ENCODE measurements around the gene NRXN3.

The NRXN3 gene

DNA sequence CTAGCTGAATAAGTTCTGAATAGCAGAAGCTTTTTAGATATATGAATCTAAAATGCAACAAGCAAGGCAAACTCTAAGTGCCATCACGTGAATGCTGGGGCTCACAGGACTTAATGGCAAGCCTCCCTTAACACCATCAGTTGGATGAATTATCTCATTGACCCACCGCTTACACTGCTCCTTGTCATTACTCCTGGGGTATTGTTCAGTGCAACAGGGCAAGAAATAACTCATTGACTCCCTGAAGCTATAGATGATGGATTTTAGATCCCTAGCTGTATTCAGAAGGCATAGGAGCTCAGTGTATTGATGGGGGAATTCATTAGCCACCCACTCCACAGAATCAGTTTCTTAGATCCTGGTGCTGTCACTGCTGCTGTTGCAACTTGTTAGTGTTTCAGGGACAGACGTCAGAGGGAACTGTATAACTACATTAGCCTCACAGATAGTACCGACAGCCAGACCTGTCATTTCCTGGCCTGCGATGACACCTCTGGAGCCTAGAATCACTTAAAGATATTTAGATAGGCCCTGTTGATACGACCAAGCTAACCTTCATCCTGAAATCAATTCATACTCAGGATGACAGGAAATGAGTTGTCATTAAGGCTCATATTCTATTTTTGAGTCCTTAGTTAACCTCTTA, 1305.8 kb downstream of the NRXN3 start:
- DNase-seq (ENCODE audit: low spot score): no peak

DNA sequence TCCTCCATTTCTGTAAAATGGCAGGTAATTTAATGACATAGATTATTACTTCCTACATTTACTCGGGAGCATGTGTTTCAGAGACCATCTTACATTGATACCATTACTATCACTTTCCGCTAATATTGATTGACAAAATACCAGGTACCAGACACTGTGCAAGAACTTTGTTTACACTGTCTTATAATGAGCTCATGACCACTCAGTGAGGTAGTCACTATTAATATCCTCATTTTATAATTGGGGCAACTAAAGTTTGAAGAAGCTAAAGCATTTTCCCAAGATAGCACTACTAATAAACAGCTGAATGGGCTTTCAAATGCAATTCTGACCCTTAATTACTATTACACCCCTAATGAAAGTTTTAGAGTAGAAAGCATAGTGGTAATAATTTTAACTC, 1306.4 kb downstream of the NRXN3 start:
- no peak for DNase-seq (ENCODE audit: low spot score)

DNA sequence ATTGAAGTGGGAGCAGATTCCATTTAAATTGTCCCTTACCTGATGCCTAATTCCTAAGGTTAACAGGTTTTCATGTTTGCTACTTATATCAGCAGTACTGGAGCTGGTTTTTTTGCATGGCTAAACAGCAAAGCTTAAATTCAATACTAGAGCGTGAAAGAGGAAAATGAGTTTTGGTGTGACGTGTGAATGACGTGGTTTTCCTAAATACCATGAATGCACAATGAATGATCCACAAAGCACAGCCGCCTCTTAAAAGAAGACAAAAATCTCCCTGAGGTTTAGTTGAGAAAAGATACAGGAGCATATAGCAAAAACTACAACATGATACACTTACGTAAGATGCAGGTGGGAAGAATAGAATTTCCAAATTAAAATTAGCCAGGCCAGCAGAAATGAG, 1310.0 kb downstream of the NRXN3 start:
- DNase-seq (ENCODE audit: low spot score): no peak

DNA sequence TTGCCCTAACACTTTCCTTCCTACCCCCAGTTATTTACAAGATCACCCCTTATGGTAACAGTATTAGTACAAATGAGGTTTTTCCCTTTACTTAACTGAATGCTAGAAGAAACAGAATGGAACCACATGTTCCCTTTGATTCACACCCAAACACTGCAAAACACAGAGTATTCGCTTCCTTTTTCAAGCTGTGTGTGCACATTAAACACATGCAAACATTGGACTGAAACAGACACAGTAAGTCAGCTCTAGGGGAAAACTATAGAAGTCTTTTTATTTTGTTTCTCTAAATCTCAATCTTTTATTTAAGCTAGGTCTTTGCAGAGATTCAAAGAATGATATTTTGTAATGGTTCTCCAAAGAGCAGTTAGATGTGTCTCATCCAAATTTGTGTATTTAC, 1312.7 kb downstream of the NRXN3 start:
- DNase-seq (ENCODE audit: low spot score): no peak

DNA sequence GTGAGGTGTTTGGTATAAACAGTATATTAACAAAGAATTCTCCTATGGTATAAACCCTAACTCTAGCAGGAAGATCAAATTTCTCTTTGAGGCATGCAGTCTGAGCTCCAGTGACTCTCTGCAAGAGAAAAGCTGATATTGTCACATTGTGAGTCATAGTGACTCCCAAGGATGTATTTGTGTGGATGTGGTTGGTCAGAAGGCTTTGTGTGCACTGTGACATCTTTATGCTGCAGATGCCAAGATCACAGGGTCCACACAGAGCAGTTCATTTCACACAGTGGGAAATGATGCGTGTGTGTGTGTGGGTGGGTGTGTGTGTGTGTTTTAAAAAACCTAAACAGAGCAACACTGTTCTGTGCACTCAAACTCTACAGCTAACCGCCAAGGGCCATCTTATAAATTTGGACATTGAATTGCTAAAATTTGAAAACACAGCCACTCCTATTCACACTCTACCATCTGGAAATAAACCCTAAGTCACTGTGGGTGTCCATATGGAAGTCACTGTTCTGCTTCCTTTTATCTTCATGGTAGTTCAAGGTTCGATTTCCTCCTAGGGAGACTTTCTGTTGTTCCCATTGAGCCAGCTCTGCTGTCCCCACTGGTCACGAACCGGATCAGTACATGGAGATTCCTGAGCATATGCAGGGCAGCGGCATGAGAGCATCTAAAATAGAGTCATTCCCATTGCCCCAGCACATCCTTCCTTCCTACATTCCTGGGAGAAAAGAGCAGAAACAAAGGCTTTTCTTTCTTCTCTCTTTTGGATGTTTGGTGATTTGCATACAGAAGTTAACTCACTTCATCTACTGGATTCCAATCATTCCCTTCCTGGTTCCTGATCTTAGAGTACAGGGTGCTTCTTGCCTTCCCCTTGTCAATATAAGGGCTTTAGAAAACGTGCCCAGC, 1313.6 kb downstream of the NRXN3 start:
- no peak for DNase-seq (ENCODE audit: low spot score)

DNA sequence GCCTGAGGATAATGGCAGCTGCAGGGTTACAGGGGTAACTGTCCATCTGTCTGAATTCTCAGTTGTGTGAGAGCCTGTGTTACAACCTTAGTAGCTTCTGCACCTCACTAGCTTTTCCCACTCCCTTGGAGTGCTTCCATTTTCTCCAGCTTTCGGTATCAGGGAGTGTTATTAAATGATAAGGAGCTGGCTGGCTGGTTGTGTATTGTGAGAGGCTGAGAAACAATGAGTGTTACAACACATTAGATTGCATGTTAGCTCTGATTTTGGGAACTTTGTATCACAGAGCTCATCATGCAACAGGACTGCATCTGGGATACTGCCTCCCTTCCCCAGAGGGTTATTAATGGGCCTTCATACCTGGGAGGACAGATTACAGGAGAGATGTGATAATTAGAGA, 1317.5 kb downstream of the NRXN3 start:
- DNase-seq (ENCODE audit: low spot score): no peak

DNA sequence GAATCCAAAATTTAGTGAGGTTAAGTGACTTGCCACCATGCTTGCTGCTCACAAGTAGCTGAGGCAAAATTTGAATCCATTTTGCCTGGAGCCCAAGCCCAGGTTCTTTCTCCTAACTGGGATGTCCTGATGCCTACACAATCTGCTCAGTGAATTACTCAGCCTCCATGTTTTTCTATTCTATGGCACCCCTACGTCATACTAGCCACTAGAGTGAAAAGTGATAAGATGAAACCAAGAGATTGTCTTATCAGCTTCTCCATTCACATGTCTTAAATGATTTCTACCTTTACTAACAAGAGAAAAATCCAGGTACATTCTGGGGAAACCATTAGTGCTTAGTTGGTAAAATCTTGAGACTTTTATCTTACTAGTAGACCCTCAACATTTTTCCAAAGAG, 1321.0 kb downstream of the NRXN3 start:
- DNase-seq (ENCODE audit: low spot score): no peak

DNA sequence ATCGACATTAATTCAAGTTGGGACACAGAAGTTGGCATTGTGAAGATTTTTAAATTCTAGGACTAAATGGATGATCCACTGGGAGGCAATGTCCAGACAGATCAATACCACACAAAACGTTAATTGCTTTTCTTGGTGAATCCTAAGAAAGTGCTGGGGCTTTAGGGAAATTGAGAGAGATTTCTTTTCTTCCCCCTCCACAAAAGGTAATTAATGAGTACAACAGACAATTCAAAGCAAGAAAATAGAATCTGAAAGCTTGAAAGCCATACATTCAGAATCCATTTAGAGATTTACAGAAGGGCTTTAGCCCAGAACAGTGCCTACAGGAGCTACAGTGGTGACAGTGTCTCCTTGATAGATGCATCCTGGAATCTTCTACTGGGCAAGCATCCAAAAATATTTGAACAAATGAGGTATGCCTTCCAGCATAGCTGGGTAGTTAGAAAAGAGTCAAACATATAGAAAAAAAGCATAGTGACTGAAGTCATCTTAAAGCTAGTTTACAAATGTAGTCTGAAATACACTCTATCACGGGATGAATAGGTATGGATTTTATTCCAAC, 1323.0 kb downstream of the NRXN3 start:
- DNase-seq (ENCODE audit: low spot score): no peak

DNA sequence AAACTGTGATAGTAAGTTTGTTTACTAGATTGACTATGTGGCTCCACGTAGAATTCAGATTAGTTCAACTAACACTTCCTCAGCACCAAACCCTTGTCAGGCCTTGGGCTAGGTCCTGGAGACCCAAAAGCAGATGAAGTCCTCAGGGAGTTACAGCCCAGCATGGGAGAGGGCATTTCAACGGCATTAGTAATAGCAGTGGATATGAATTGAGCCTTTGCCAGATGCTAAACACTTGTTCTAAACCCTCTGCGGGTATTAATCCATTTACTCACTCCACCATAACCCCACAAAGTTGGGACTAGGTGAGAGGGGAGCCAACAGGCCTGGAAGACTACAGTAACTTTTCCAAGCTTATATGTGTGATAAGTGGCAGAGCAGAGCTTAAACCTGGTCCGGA, 1326.5 kb downstream of the NRXN3 start:
- no peak for DNase-seq (ENCODE audit: low spot score)

DNA sequence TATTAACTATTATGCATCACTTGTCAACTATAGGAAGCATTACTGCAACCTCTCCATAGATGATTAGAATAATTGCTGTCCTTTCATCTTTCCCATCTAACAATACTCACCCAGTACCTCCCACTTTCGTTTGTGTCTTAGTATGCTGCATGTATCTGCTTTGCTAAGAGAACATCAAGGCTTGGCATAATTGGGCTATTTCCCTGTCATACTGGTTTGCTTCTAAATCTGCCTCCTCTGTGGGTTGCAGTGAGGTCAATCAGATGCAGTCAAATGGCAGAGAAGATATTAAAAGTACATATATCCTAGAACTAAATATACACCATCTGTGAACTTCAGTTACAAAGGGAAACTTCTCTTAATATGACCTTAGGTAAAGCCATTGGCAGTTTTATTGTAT, 1330.3 kb downstream of the NRXN3 start:
- DNase-seq (ENCODE audit: low spot score): no peak

DNA sequence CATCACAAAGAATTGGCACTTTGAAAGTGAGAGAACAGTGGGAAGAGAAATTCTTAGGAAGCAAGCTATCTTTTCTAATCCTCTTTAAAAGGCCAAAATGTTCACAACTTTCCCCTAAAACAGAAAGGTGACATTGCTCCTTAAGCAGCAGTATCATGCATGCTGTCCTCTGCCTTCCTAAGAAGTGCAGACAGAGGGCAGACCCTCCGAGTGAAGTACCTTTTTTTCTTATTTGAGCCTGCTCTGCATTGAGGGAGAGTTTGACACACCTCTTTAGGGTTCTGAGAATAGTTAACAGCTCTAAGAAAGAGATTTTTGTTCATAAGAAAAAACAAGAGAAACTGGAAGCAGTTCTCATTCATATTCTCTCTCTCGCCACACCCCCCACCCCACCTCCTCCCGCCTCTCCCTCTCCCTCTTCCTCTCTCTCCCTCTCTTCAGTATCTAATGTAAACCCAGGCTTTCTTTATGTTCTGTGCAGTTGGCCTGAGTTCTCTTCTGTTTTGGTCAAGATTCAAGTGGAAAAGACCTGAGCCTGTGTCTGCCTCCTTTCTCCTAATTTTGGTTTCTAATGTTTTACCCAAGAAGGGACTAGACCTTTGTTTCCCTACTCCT, 1332.1 kb downstream of the NRXN3 start:
- no peak for DNase-seq (ENCODE audit: low spot score)

DNA sequence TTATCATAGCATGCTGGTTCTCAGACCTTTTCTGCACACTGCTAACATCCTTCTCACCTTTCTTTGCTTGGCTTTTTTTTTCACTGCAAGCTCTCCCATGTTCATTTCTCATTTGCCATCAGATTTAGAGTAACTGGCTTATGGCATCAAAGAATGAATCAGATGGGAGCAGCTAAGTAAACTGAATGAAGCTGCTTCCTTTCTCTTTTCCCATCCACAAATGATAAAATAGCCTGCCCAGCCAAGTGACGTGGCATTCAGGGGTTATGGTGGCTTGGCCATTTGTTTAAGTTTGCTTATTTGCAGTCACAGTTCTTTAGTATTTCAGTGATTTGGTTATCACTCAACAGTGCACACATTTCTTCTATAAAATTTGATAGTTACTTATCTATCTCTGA, 1332.6 kb downstream of the NRXN3 start:
- no peak for DNase-seq (ENCODE audit: low spot score)

DNA sequence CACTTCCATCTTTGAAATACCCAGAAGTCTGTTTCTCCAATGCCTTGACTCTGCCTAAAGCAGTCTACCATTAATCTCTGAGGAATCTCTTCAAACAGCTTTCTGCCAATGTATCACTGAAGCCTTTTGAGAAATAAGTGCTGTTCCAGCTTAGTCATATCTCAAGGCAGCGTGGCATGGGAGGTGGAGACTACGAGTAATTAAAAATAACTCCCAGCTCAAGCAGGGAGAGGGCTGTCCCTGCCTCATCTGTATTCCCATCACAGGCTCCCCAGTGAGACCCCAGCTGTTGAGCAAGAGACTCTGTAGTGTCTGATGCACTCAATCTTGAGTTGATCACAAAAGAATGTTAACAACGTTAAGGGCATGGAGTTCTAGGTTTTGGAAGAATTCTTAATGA, 1340.5 kb downstream of the NRXN3 start:
- DNase-seq (ENCODE audit: low spot score): no peak

DNA sequence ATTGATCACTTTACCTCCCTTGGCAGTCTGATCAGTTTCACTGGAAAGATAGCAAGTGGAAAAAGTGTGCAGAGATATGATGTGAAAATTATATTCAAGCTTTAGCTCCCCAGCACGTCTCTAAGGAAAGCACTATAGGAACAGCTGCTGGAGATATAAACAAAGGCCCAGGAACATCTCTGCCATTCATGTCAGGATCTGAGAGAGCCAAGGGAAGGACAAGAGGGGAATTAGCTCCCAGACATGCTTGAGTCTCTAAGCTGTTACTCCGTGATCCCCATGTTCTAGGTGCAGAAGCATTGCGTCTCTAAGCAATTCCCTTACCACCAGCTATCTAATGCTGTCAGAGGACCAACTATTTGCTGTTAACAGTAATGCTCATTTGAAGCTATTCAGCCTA, 1341.0 kb downstream of the NRXN3 start:
- DNase-seq (ENCODE audit: low spot score): no peak

DNA sequence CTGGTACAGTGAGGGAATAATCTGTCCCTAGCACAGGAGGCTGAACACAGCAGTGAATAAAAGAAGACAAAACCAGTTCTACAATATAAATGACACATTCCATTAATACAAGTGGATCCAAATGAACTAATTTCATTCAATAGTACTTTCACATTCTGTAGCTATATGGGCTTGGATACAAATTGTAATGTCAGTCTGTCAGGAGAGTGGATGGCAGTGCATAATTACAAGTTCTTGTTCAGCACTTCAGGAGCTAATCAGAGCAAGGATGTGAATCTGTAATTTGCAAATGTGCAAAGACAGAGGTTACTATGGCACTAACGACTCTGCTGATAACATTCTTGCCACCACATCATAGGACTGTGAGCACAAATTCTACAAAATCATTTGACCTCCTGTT, 1343.3 kb downstream of the NRXN3 start:
- no peak for DNase-seq (ENCODE audit: low spot score)

DNA sequence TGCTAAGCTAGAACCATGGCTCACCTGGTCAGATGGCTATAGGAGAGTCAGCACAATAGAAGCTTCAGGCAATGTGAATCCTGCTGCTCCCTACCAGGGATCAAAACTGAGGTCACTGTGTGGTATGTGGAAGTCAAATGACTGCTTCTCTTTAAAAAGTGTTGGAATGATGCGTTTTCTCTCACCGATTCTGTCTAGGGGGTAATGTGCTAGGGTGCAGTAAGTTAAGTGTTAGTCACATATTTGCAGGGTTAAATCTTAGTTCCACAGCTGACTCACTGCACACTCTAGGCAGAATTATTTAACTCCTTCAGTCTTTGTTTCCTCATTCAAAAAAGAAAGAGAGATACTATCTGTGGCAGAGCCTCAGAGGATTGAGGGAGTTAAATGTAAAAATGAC, 1344.5 kb downstream of the NRXN3 start:
- DNase-seq (ENCODE audit: low spot score): no peak

DNA sequence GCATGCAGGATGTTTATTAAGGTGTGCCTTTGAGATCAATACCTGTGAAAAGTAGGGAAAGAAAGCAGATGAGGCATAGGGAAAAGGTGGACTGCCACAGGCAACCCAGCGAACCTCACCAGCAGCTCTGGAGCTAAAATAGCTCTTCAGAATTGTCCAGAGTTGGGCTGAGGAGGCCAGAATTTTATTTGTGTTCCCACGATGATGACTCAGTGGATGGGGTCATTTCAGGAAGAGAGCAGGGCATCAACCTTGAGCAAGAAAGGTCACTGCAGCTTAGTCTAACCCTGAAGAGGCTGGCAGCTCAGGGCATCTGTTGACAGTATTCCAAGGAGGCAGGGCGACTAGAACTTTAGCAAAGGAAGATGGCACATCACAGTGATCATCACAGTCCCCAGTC, 1345.0 kb downstream of the NRXN3 start:
- no peak for DNase-seq (ENCODE audit: low spot score)

DNA sequence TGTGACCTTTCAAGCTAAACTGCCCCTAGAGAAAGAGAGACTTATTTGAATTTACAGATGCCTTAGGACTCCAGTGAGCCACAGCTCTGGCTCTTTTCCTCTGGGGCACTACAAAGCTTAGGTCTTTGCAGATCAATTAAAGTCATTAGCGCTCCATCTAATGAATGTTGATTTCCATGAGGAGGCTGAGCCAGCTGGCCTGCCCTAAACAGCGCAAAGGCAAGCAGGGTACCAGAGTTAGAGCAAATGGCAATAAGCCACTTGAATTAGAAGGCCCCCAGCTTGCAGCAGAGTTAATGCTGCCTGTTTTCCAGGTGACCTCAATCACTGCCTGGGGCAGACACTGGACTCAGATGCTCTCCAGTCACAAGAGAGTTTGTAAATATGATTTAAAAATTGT, 1345.8 kb downstream of the NRXN3 start:
- no peak for DNase-seq (ENCODE audit: low spot score)

DNA sequence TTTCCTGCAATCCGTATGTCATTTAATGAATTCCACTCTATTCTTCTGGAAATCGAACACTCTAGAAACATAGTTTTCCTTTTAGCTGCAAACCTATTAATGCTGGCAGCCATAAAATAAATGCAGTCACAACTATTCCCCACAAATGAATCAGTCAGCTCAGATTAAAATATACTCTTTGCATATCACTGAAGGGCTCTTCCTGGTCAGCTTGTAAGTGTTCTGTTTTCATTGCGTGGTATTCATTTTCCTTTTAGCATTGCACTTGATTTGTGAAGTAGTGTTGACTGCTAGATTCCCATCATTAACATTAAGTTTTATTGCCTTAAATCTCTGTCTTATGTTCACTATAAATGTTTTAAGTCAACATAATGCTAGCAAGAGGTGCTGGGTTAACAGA, 1355.2 kb downstream of the NRXN3 start:
- no peak for DNase-seq (ENCODE audit: low spot score)

DNA sequence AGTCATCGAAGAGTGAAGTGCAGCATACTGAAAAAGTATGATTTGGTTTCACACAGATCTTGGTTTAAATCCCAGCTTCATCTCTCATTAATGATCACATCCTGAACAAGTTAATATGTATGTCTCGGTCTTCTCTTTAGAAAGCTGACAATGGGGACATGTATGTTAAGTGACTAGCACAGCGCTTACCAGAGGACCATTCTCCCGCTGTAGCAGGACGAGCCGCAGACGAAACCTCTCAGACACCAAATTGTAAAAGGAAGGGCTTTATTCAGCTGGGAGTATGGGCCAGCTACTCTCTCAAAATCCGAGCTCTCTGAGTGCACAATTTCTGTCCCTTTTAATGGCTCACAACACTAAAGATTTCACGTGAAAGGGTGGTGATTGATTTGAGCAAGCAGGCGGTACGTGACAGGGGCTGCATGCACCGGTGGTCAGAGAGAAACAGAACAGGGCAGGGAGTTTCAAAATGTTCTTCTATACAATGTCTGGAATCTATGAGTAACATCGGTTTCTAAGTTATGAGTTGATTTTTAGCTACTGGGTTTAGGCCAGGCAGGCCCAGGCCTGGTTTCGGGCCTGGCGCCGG, 1358.7 kb downstream of the NRXN3 start:
- DNase-seq (ENCODE audit: low spot score): no peak

DNA sequence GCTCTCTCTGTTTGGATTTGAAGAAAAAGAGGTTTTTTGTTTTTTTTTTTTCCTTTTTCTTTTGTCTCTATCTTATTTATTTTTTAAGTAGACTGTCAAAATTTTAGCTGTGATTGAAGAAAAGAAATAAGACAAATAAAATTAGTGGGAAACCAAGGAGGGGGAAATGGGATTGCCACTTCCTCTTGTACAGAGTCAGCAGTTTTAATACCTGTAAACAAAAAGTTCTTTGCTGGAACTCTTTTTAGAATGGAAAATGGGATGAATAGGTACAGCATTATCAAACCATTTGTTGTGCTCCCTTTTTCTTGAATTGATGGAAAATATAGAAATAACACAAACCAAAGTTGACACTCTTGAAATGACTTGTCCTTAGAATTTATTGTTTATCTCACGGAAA, 1360.4 kb downstream of the NRXN3 start:
- DNase-seq (ENCODE audit: low spot score): no peak

DNA sequence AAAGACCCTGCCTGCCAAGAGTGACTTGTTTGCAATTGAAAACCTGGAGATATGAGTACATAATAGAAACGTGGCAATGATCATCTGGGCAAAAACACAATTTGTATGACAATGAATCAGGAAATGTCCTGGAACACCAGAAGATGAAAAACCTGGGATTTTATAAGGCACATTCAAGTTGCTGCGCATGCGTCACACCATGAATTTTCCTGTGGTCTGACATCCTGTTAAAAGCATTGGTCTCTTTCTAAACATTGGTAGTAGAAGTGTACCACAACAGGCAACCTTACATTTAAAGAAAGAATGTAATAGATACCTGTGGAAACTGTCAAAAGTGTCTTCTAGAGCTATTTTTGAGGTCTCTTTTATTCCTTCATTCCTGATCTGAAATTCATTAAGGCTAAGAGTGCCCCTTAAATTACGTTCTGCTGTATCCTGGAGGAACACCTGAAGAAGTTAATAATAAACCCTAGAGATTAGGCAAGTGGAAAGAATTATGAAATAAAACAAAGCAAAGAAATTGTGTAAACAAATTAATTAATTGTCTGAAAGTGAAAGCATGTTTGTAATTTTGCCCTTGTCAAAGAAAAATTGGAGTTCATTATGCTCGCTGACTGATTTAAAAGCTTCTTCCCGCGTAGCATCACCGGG, 1364.7 kb downstream of the NRXN3 start:
- no peak for DNase-seq (ENCODE audit: low spot score)
